GM18508 (cell line): Measurements from ENCODE around the gene MRPL45.
"Not testable (repeated sequence)": the region's sequence is repeated elsewhere in the genome, so short reads cannot be mapped to it uniquely, and the experiment has no call there.

Experiments used
- ATAC-seq: cut with Tn5 transposase; IDR thresholded peaks from one replicate; pipeline ENCODE4 v1.9.1; 2021; ENCODE audit warnings: moderate number of reproducible peaks; ENCODE audit not compliant: insufficient read depth, unreplicated experiment

Gene MRPL45

GRCh38 chr17:38296834-38297517 lies at the start of gene MRPL45:
MRPL45 (plus strand) TSS chr17:38297168; CDS start chr17:38297184, 16 bp downstream.
- ATAC-seq: peak; percentile 69

DNA sequence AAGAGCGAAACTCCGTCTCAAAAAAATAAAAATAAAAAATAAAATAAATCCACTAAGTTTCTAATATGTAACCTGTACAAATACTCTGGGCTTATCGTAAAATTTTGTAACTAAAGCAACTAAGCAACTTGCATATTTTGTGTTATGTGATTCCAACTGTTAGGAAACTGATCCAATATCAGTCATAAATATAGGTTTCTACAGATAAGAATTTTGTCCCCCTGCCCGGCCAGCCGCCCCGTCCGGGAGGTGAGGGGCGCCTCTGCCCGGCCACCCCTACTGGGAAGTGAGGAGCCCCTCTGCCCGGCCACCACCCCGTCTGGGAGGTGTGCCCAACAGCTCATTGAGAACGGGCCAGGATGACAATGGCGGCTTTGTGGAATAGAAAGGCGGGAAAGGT lies 43.8 kb upstream of the MRPL45 start:
- not testable (repeated sequence) for ATAC-seq

DNA sequence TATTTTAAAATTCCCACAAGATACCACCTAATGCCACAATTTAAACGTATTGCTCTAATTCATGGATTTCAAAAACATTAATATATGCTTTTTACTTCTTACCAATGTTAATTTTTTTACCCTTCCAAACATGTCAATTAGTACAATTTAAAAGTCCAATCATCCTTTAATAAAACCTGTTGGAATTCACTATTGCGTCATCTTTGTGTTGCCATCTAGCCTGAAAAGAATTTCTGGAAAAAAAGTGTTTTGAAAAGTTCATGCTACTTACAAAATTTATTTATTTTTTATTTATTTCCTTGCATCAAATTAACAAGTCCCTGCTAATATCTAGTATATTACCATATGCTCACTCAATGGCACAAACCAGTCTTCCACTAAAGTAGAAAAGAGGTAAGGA lies 42.6 kb upstream of the MRPL45 start:
- not testable (repeated sequence) for ATAC-seq

DNA sequence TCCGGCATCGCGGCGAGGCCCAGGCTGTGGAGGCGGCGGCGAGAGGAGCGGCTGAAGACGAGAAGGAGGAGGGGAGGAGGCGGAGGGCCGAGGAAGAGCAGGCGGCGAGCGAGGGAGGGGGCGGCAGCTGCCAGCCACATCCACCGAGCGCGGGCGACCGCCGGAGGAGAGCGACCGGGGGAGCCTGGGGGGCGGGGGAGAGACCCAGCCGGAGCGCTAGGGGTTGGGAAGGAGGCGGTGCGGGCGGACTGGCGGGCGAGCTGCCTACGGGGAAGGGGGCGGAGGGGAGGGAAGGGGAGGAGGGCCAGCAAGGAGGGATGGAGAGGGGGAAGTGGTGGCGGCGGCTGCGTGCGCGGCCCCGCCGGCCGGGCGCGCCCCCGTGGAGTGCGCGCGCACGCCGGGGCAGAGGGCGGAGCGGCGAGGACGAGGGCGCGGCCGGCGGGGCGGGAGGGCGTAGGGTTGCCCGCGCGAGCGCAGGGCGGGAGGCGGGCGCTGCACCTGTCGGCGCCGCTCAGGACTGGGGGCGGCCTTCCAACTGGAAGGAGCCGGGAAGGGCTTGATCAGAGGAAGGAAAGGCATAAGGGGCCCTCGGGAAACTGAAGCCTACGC lies 39.9 kb upstream of the MRPL45 start:
- not testable (repeated sequence) for ATAC-seq

DNA sequence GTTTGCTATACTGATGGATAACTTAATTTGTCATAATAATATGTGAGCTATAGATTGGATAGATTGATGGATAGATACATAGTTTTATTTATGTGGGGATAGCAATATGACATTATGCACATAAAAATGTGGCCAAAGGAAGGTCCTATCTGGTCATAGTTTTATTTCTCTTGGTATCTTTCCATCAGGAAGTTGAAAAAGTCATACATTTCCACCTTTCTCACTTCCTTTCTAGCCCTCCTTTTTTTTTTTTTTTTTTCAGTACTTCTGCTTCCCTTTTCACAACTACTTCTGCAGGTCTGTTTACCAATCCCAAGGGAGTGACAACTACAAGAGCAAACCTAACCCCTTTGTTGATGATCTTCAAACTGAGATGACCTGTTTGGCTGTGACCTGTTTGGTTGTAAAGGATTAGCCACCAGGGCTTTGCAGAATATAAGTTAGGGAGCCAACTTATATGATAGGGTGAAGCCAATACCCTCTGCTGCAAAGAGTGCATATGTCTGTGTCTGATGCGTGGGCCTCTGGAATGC lies 30.9 kb upstream of the MRPL45 start:
- not testable (repeated sequence) for ATAC-seq

GRCh38 chr17:38266571-38266970 lies 30.4 kb upstream of the MRPL45 start:
- ATAC-seq: not testable (repeated sequence)

- ATAC-seq: not testable (repeated sequence)
Measured at GRCh38 chr17:38268138-38268537, 28.8 kb upstream of the MRPL45 start.

GRCh38 chr17:38269045-38269444 lies 27.9 kb upstream of the MRPL45 start:
- ATAC-seq: not testable (repeated sequence)

DNA sequence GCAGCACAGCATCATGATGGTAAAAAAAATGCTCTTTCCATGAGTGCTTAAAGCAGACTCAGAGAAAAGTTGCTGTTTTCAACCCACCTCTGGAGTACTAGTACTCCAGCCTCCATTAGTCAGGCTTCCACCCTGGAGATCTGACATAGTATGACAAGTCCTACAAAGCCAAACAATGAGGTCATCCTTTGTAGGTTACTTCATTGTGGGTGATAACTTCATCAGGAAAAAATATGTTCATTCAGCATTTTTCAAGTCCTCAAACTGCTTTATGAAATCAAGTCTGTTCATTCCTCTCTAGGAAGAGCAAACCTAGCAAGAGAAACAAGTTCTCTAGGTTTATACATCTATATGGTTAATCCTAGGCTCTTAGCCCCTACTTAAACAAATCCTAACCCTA lies 27.4 kb upstream of the MRPL45 start:
- not testable (repeated sequence) for ATAC-seq

DNA sequence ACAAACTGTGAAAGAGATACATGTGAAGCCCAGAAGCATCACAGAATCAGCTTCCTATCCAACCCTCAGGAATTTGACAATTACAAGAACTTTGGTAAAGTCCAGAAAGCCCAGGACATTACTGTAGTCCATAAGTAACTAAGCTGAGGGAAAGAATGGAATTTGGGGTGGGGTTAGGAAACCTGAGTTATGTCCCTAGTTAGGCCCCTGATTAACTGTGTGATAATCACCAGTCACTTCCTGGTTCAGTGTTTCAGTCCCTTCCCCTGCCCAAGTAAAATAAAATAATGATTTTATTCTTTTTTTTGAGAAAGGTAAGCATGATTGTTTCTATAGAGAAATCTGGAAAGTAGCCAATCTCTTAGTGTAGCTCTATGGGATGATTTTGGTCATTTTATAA lies 11.0 kb upstream of the MRPL45 start:
- ATAC-seq: not testable (repeated sequence)

DNA sequence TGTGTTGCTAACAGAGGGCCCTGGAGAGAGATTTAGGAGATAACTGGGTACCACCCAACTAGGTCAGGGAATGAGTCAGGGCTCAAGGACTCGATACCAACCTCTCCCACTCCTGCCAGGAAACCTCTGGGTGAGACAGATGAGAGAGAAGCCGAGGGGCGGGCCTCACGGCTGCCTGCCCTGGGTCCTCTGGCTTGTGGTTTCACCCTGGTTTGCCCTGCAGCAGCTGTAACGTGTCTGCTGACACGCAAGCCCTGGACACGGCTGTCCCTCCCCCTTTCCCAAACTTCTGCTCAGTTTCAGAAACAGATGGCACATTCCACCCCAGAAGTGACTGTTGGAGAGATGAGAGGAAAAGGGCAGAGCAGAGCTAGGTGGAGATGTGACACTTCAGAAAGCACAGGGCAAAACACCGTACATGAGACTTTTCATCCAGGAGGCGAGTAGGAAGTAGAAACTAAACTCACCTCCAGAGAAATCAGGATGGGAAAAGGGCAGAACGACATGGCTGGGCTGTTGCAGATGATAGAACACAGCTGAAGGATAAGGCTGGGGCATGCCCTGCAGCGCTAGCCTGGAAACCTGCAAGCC lies 10.4 kb upstream of the MRPL45 start:
- not testable (repeated sequence) for ATAC-seq

DNA sequence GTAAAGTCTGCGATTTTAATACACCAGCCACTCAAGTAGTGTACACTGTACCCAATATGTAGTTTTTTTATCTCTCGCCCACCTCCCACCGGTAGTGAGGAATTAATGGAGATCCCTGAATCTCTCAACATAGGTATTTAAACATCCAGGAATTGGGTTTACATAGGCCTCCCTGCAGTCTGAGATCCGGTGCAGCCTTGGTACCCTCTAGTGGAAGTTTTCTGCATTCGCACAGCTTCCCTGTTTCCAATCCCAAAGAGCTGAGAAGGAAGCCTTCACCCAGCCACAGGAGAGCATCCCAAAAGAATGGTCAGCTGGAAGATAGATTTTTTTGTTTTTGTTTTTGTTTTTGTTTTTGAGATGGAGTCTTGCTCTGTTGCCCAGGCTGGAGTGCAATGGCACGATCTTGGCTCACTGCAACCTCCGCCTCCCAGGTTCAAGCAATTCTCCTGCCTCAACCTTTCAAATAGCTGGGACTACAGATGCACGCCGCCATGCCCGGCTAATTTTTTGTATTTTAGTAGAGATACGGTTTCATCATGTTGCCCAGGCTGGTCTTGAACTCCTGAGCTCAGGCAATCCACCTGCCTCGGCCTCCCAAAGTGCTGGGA lies 8.6 kb upstream of the MRPL45 start:
- ATAC-seq: not testable (repeated sequence)

DNA sequence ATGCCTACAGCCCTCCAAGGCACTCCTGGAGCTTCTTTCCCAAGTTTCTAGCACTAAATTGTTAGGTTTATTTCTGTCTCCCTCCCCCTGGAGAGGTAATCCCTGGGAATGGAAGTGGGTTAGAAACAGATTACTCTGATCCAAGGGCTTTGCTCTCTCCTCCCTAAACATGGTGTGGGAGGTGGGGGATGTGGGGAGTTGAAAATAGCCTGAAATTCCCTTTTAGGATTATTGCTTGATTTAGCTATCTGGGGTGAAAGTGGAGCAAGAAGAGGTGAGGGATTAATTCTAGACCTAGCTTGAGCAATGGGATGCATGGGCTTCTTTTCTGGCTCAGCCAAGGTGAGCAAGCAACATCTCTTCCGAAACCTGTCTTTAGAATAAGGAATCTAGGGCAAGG lies 7.2 kb upstream of the MRPL45 start:
- ATAC-seq: not testable (repeated sequence)

DNA sequence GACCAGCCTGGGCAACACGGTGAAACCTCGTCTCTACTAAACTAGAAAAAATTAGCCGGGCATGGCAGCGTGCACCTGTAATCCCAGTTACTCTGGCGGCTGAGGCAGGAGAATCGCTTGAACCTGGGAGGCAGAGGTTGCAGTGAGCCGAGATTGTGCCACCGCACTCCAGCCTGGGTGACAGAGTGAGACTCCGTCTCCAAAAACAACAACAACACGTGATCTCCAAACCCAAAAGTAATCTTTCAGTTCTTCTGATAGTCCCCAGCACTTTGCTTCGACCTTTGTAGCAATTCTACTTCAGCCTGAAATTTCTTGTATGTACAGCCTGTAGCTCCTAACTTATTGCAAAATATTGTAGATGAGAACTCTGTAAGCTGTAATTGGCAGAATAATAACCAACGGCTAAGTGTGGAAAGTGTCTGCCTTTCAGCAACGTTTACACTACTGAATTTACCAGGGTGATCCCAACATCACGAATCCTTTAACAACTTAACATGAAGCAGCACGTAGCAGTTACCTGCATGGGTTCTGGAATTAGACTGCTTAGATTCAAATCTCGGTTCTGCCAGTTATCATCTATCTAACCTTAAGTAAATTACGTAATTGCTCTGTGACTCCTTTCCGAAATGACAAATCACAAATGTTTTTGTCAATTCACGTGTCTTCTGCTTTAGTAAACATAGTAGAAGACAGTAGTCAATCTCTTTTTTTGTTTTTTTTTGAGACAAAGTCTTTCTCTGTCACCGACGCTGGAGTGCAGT lies 1.2 kb upstream of the MRPL45 start:
- not testable (repeated sequence) for ATAC-seq

DNA sequence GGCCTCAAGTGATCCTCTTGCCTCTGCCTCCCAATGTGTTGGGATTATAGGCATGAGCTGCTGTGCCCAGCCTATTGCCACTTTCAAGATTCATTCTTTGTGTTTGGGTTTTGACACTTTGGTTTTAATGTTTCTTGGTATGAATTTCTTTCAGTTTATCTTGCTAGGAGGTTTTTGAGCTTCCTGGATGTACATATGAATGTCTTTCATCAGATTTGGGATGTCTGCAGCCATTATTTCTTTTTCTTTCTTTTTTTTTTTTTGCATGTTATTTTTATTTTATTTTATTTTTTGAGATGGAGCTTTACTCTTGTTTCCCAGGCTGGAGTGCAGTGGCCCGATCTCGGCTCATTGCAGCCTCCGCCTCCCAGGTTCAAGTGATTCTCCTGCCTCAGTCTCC lies 18.5 kb downstream of the MRPL45 start:
- ATAC-seq: no peak

- ATAC-seq: no peak
Measured at GRCh38 chr17:38317081-38317480, 20.1 kb downstream of the MRPL45 start.

DNA sequence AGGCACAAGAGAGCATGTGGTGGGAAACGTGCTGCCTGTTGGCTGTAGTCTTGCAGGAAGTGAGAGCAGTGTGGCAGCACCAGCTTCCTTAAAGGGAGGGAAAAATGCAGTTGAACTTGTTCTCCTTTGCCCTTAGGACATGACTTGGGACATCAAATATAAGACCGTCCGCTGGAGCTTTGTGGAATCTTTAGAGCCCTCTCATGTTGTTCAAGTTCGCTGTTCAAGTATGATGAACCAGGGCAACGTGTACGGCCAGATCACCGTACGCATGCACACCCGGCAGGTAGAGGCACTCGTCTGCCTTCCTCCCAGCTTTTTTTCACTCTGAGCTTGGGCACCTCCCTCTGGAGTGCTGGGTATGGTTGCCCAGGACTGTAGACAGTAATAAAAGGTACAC lies 23.5 kb downstream of the MRPL45 start:
- ATAC-seq: no peak

DNA sequence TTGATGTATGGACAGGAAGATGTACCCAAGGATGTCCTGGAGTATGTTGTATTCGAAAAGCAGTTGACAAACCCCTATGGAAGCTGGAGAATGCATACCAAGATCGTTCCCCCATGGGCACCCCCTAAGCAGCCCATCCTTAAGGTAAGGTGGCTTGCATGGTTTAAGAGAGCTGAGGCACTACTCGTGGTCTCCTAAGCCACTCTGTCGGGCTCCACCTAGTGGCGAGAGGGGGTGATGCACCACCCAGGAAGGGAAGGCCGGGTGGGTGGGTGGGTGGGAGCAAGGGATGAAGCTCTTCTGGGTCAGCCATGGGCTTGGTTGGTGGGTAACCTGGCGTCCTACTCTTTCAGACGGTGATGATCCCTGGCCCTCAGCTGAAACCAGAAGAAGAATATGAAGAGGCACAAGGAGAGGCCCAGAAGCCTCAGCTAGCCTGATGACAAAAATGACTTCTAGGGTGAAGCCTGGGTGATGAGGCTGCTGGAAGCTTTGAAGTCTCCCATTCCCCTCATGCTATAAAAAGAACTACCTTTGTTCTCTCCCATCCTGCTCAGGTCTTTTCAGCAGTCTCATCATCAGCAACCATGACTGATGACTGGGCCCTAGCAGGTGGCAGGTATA lies 25.3 kb downstream of the MRPL45 start:
- no peak for ATAC-seq

DNA sequence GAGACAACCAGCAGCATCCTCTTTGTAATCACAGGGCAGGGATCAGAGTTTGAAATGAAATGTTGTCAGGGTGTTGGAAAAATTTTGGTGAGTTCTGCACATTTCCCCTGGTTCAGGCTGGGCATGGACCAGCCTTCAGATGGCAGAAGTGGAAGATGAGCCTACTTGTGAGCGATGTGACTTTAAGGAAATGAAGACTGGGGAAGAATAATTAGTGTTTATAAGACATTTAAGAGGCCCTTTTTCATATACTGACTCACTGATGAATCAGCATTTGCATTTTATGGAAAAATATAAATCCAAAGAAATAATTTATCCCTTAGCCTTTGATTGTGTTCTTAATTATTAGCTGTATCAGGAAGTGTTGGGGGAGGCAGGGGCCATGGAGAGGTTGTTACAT lies 25.9 kb downstream of the MRPL45 start:
- no peak for ATAC-seq
